Measurements from ENCODE around the gene TMEM140. TPM values are rescaled to one million over a fixed set of nuclear protein-coding genes. Genes with fewer than 3 reads are reported as not detected.

TMEM140 gene
- polyA plus RNA-seq, 1 donor (not counting 4 experiments of a cell fraction or from before 2014, with no cell fraction given) = 0.17 TPM

DNA sequence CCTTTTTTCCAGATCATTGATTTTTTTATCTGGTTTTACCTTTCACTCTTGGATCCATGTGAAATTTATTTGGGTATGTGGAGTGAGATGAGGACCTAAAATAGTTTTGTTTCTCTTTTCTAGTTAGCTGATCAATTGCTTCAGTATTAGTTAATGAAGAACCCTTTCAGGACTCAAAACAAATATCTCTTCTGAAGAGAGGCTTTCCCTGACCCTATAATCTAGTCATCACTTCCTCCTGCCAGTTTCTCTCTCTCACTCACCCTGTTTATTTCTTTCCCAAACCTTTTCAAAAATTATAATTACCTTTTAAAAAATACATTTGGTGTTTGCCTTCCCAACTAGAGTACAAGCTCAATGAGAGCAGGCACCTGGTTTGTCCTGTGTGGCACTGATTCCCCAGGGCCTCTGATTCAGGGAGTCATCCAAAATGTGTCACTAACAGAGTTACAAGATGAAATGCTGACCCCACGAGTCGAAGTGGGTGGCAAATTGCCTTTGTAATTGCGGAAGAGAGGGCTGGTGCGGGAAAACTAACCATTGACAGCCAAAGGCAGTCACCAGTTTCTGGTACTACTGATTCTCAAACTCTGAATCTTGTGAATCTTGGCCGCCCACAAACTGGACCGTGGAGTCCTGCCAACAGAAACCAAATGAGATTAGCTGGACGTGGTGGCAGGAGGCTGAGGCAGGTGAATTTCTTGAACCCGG lies 2.4 kb downstream of the TMEM140 start:
- no peak overlapping the region for H3K9ac ChIP-seq (ENCODE audit: control insufficient read depth, extremely low read depth, insufficient read depth, low read length)
- H3K27me3 ChIP-seq (ENCODE audit: control insufficient read depth, extremely low read depth, insufficient read depth, low read length) = no peaks in the 10 kb centered on the region
- no peak overlapping the region for H3K4me2 ChIP-seq (ENCODE audit: control insufficient read depth, extremely low read depth, insufficient read depth, low read depth, low read length)
- no peak overlapping the region for H2AFZ ChIP-seq (ENCODE audit: control insufficient read depth, low read length)
- H4K20me1 ChIP-seq (ENCODE audit: control insufficient read depth, extremely low read depth, insufficient read depth, low read length) = no peaks in the 10 kb centered on the region
- DNase-seq (ENCODE audit: low read depth, low spot score) = no peak
- dilution Hi-C loops (cut with MboI; ENCODE audit: extremely low pct_ligation_motif_present, low sequenced_read_pairs) = loop anchor here (25.0 kb wide), 1 partner anchor 163 kb away; the partner anchor contains the start of gene AGBL3
- no peaks in the 10 kb centered on the region for H3K36me3 ChIP-seq (ENCODE audit: control insufficient read depth in 2 of 2, extremely low read depth in 1 of 2, insufficient read depth in 2 of 2, low read length in 2 of 2)
- H3K4me1 ChIP-seq (ENCODE audit: control insufficient read depth, extremely low read depth, insufficient read depth, low read length) = no peaks in the 10 kb centered on the region
- no peak for FAIRE-seq
- H3K9me3 ChIP-seq (ENCODE audit: control insufficient read depth, low read depth, low read length) = no peaks in the 10 kb centered on the region
- TF ChIP-seq EZH2 (IDR thresholded peaks at IDR 0.05; ENCODE audit: low read length) = no peak
- TF ChIP-seq, protein P1, sequence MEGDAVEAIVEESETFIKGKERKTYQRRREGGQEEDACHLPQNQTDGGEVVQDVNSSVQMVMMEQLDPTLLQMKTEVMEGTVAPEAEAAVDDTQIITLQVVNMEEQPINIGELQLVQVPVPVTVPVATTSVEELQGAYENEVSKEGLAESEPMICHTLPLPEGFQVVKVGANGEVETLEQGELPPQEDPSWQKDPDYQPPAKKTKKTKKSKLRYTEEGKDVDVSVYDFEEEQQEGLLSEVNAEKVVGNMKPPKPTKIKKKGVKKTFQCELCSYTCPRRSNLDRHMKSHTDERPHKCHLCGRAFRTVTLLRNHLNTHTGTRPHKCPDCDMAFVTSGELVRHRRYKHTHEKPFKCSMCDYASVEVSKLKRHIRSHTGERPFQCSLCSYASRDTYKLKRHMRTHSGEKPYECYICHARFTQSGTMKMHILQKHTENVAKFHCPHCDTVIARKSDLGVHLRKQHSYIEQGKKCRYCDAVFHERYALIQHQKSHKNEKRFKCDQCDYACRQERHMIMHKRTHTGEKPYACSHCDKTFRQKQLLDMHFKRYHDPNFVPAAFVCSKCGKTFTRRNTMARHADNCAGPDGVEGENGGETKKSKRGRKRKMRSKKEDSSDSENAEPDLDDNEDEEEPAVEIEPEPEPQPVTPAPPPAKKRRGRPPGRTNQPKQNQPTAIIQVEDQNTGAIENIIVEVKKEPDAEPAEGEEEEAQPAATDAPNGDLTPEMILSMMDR (optimal IDR thresholded peaks at IDR 0.05 in 1 of 3, IDR thresholded peaks at IDR 0.05 in 1 of 3, conservative IDR thresholded peaks at IDR 0.05 in 1 of 3; ENCODE audit: extremely low read depth in 1 of 3, insufficient read depth in 2 of 3, low read length in 3 of 3) = no peak
- H3K79me2 ChIP-seq (ENCODE audit: control insufficient read depth, insufficient read depth, low read length) = no peaks in the 10 kb centered on the region
- no peak overlapping the region for H3K27ac ChIP-seq (ENCODE audit: control insufficient read depth, insufficient read depth, low read length)
- H3K4me3 ChIP-seq (ENCODE audit: control insufficient read depth in 2 of 3, extremely low read depth in 1 of 3, insufficient read depth in 2 of 3, low read depth in 1 of 3, low read length in 3 of 3) = no peak overlapping the region
- H3K9me1 ChIP-seq (ENCODE audit: control insufficient read depth, extremely low read depth, insufficient read depth, low read length) = no peaks in the 10 kb centered on the region

DNA sequence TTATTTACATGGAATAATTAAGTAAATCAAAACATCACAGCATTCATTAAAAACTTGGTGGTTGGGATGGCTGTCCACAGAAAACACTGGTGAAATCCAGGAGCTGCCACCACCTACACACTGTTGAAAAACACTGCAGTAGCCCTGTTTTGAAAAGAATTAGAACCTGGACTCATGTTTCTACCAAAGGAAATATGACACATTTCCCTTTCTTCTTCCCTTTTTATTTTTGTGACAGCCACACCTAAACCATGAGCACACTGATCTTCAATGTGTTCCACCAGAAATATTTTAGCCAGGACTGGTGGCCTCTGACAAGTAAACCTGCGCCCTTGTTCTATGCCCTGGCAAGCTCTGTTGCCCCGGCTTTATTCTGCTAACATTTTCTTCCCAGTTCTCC lies 3.3 kb downstream of the TMEM140 start:
- dilution Hi-C loops (cut with MboI; ENCODE audit: extremely low pct_ligation_motif_present, low sequenced_read_pairs) = loop anchor here (25.0 kb wide), 1 partner anchor 164 kb away; the partner anchor contains the start of gene AGBL3
- DNase-seq (ENCODE audit: low read depth, low spot score) (no peak), FAIRE-seq (no peak)
- Histone ChIP-seq H4K20me1 (ENCODE audit: control insufficient read depth, extremely low read depth, insufficient read depth, low read length) (no peaks in the 10 kb centered on the region), H2AFZ (ENCODE audit: control insufficient read depth, low read length) (no peak overlapping the region), H3K4me3 (ENCODE audit: control insufficient read depth in 2 of 3, extremely low read depth in 1 of 3, insufficient read depth in 2 of 3, low read depth in 1 of 3, low read length in 3 of 3) (no peak overlapping the region), H3K9me1 (ENCODE audit: control insufficient read depth, extremely low read depth, insufficient read depth, low read length) (no peaks in the 10 kb centered on the region), H3K9me3 (ENCODE audit: control insufficient read depth, low read depth, low read length) (no peaks in the 10 kb centered on the region), H3K27ac (ENCODE audit: control insufficient read depth, insufficient read depth, low read length) (no peak overlapping the region), H3K79me2 (ENCODE audit: control insufficient read depth, insufficient read depth, low read length) (no peaks in the 10 kb centered on the region), H3K4me2 (ENCODE audit: control insufficient read depth, extremely low read depth, insufficient read depth, low read depth, low read length) (no peak overlapping the region), H3K4me1 (ENCODE audit: control insufficient read depth, extremely low read depth, insufficient read depth, low read length) (no peaks in the 10 kb centered on the region), H3K9ac (ENCODE audit: control insufficient read depth, extremely low read depth, insufficient read depth, low read length) (no peak overlapping the region), H3K36me3 (ENCODE audit: control insufficient read depth in 2 of 2, extremely low read depth in 1 of 2, insufficient read depth in 2 of 2, low read length in 2 of 2) (no peaks in the 10 kb centered on the region), H3K27me3 (ENCODE audit: control insufficient read depth, extremely low read depth, insufficient read depth, low read length) (no peaks in the 10 kb centered on the region)
- no peak for TF ChIP-seq EZH2 (IDR thresholded peaks at IDR 0.05; ENCODE audit: low read length)
- TF ChIP-seq, protein P1 (optimal IDR thresholded peaks at IDR 0.05 in 1 of 3, IDR thresholded peaks at IDR 0.05 in 1 of 3, conservative IDR thresholded peaks at IDR 0.05 in 1 of 3; ENCODE audit: extremely low read depth in 1 of 3, insufficient read depth in 2 of 3, low read length in 3 of 3) = no peak
